ENCODE measurements around the gene ZSCAN10. TPM values are rescaled to one million over a fixed set of nuclear protein-coding genes. Genes with fewer than 3 reads are reported as not detected.

Gene ZSCAN10
- total and polyA plus RNA-seq, 2 experiments from 2014 or later, result 217 to 519 TPM

GRCh38 chr16:3074860-3075522 lies 24.1 kb downstream of the ZSCAN10 start:
- peaks cover 13% of the 10 kb centered on the region for H3K27me3 Mint-ChIP-seq (ENCODE audit: insufficient read depth, low read depth, poor library complexity)
- Histone ChIP-seq H3K27ac (ENCODE audit: low read depth) (no peak overlapping the region), H3K79me2 (replicated peaks; ENCODE audit: insufficient read depth) (no peaks in the 10 kb centered on the region), H4K20me1 (replicated peaks; ENCODE audit: insufficient read depth) (no peaks in the 10 kb centered on the region), H2AFZ (no peak overlapping the region), H3K4me3 (no peak overlapping the region), H3K9me2 (ENCODE audit: insufficient read depth) (no peaks in the 10 kb centered on the region), H3K4me1 (ENCODE audit: insufficient read depth) (peaks cover 9% of the 10 kb centered on the region), H3K27me3 (ENCODE audit: insufficient read depth) (no peaks in the 10 kb centered on the region), H3K36me3 (ENCODE audit: insufficient read depth) (no peaks in the 10 kb centered on the region), H3K4me2 (no peak overlapping the region), H3F3A (replicated peaks; ENCODE audit: low read depth) (no peaks in the 10 kb centered on the region)
- no peak overlapping the region for H3K27ac Mint-ChIP-seq
- H3K9me3 Mint-ChIP-seq, result no peaks in the 10 kb centered on the region; the same call in 2 of the 3 replicates
- H3K4me1 Mint-ChIP-seq, result peaks cover 44% of the 10 kb centered on the region
- no peak for ATAC-seq
- no peak for TF ChIP-seq STAT1 (IDR thresholded peaks at IDR 0.05; ENCODE audit: unreplicated experiment)
- no peak for TF ChIP-seq NANOG (IDR thresholded peaks at IDR 0.05; ENCODE audit: borderline replicate concordance)
- TF ChIP-seq JUNB (IDR thresholded peaks at IDR 0.05; ENCODE audit: unreplicated experiment), result no peak
- TF ChIP-seq ZNF331 (CRISPR knock-in tag; IDR thresholded peaks at IDR 0.05; ENCODE audit: low read depth), result no peak
- TF ChIP-seq ZNF462 (CRISPR knock-in tag; IDR thresholded peaks at IDR 0.05), result no peak
- no peak for TF ChIP-seq ZNF114 (CRISPR knock-in tag; IDR thresholded peaks at IDR 0.05)
- no peak overlapping the region for H3K4me3 Mint-ChIP-seq
- peaks cover 22% of the 10 kb centered on the region for H3K36me3 Mint-ChIP-seq (ENCODE audit: low read depth)
- DNase-seq (ENCODE audit: low spot score), result no peak

GRCh38 chr16:3073448-3073847 lies 25.6 kb downstream of the ZSCAN10 start:
- Mint-ChIP-seq H3K27me3 (ENCODE audit: insufficient read depth, low read depth, poor library complexity) (peaks cover 15% of the 10 kb centered on the region), H3K4me3 (no peak overlapping the region), H3K27ac (no peak overlapping the region), H3K4me1 (peaks cover 36% of the 10 kb centered on the region), H3K36me3 (ENCODE audit: low read depth) (peaks cover 17% of the 10 kb centered on the region), H3K9me3 (no peaks in the 10 kb centered on the region; the same call in 1 of the 3 replicates)
- ATAC-seq, result no peak
- no peak for DNase-seq (ENCODE audit: low spot score)
- Histone ChIP-seq H3K27me3 (ENCODE audit: insufficient read depth) (no peaks in the 10 kb centered on the region), H4K20me1 (replicated peaks; ENCODE audit: insufficient read depth) (no peaks in the 10 kb centered on the region), H3K36me3 (ENCODE audit: insufficient read depth) (no peaks in the 10 kb centered on the region), H3K4me1 (ENCODE audit: insufficient read depth) (0 out of 2 replicates have a peak, but pooled peaks cover under 1% of the 10 kb centered on the region), H3K79me2 (replicated peaks; ENCODE audit: insufficient read depth) (no peaks in the 10 kb centered on the region), H3K27ac (ENCODE audit: low read depth) (no peak overlapping the region), H3K4me3 (no peak overlapping the region), H3F3A (replicated peaks; ENCODE audit: low read depth) (no peaks in the 10 kb centered on the region), H2AFZ (no peak overlapping the region), H3K4me2 (no peak overlapping the region), H3K9me2 (ENCODE audit: insufficient read depth) (no peaks in the 10 kb centered on the region)
- no peak for TF ChIP-seq ZNF462 (CRISPR knock-in tag; IDR thresholded peaks at IDR 0.05)

All from GM23338 (cell line).